Measurements from ENCODE around the gene SAMD4A.

SAMD4A gene

DNA sequence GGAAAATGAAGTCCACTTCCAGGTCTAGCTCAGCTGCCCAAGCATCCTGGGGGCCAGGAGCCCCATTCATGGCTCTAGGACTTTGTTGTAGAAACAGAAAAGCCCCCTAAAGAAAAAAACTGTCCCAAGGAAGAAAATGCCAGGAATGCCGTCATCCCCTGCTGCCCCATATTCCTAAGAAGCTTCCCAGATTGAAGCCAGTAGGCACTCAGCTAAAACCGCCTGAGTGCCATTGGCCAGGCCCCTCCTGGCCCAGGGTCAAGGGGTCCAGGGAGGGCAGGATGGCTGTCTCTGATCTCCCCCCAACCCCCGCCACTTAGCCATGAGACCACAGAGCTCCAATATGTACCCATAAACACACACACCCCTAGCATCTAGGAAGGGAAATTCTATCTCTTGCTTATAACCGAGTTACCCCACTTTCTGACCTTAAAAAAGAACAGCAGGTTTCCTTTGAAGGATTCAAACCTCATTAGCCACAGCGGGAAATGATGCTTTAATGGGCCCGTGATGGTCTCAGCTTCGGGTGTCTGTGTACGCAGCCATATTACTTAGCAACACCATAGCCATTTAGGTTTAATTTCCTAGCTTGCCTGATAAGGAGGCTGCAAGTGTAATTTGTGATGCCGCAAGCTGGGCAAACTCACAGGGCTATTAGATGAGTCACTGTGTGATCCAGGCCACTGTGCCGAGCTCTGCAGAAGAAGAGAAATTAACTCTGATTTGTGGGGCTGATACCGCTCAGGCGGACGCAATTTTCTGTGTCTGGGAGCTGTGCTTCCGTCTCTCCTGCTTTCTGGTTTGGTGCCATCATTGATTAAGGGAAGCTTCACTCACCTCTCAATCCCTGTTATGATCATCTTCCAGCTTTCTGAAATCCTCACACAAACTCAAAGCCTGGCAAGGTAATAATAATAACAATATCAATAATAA lies 251.5 kb downstream of the SAMD4A start:
- TF ChIP-seq YY1 (IDR thresholded peaks at IDR 0.05; ENCODE audit: low read depth) (no peak), TCF12 (IDR thresholded peaks at IDR 0.05; ENCODE audit: low read depth) (no peak), TAF1 (IDR thresholded peaks at IDR 0.05; ENCODE audit: low read depth) (no peak), CREB1 (IDR thresholded peaks at IDR 0.05; ENCODE audit: low read depth) (no peak), EP300 (IDR thresholded peaks at IDR 0.05; ENCODE audit: borderline replicate concordance) (no peak)
- TF ChIP-seq, protein P1, sequence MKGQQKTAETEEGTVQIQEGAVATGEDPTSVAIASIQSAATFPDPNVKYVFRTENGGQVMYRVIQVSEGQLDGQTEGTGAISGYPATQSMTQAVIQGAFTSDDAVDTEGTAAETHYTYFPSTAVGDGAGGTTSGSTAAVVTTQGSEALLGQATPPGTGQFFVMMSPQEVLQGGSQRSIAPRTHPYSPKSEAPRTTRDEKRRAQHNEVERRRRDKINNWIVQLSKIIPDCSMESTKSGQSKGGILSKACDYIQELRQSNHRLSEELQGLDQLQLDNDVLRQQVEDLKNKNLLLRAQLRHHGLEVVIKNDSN (IDR thresholded peaks at IDR 0.05) = no peak

DNA sequence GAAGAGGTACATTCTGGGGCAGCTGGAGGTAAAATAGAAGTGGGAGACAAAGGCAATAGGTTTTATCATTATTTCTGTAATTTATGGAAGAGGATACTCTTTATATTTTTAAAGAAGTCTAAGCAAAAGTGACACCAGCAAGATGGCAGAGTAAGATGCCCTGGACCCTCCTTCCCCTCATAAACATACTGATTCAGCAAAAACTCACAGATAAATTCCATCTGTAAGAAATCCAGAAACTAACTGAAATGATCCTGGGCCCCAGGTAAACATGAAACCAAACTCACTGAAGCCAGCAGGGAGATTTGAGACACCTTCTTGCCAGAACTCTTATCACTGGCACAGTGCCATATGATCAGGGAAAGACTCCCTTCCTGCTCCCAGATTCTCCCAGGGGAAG lies 255.8 kb downstream of the SAMD4A start:
- TF ChIP-seq, protein P1 (IDR thresholded peaks at IDR 0.05) = no peak
- TF ChIP-seq TEAD4 (IDR thresholded peaks at IDR 0.05) (no peak), NFIC (IDR thresholded peaks at IDR 0.05) (no peak)
- TF ChIP-seq, protein P2, sequence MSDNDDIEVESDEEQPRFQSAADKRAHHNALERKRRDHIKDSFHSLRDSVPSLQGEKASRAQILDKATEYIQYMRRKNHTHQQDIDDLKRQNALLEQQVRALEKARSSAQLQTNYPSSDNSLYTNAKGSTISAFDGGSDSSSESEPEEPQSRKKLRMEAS (IDR thresholded peaks at IDR 0.05) = no peak

DNA sequence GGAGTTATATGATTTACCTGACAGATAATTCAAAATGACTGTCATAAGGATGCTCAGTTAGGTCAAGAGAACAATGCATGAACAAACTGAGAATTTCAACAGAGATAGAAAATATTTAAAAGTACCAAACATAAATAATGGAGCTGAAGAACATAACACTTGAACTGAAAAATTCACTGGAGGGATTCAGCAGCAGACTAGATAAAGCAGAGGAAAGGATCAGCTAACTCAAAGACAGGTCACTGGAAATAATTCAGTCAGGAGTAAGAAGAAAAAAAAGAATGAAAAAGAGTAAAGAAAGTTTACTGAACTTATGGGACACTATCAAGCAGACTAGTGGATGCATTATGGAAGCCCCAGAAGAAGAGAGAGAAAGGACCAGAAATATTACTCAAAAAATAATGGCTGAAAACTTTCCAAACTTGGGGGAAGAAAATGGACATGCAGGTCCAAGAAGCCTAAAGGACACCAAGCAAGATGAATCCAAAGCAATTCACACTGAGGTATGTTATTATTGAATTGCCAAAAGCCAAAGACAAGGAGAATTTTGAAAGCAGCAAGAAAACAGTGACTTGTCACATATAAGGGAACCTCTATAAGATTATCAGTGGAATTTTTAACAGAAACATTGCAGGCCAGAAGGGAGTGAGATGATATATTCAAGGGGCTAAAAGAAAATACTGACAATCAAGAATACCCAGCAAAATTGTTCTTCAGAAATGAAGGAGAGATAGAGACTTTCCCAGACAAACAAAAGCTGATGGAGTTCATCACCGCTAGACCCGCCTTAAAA lies 257.0 kb downstream of the SAMD4A start:
- TF ChIP-seq, protein P2 (IDR thresholded peaks at IDR 0.05) = no peak
- no peak for TF ChIP-seq YY1 (IDR thresholded peaks at IDR 0.05; ENCODE audit: low read depth)
- no peak for TF ChIP-seq TAF1 (IDR thresholded peaks at IDR 0.05; ENCODE audit: low read depth)
- TF ChIP-seq CREB1 (IDR thresholded peaks at IDR 0.05; ENCODE audit: low read depth) = no peak
- no peak for TF ChIP-seq EP300 (IDR thresholded peaks at IDR 0.05; ENCODE audit: borderline replicate concordance)
- TF ChIP-seq TCF12 (IDR thresholded peaks at IDR 0.05; ENCODE audit: low read depth) = no peak
- TF ChIP-seq EGR1 (IDR thresholded peaks at IDR 0.05) = no peak
- TF ChIP-seq FOXM1 (IDR thresholded peaks at IDR 0.05; ENCODE audit: borderline replicate concordance, low read depth) = no peak
- no peak for TF ChIP-seq RAD21 (IDR thresholded peaks at IDR 0.05; ENCODE audit: low read depth)
- no peak for TF ChIP-seq CEBPB (IDR thresholded peaks at IDR 0.05)
- no peak for TF ChIP-seq TEAD4 (IDR thresholded peaks at IDR 0.05)
- TF ChIP-seq ZBTB7A (IDR thresholded peaks at IDR 0.05; ENCODE audit: low read depth) = no peak
- TF ChIP-seq, protein P1 (IDR thresholded peaks at IDR 0.05) = no peak

DNA sequence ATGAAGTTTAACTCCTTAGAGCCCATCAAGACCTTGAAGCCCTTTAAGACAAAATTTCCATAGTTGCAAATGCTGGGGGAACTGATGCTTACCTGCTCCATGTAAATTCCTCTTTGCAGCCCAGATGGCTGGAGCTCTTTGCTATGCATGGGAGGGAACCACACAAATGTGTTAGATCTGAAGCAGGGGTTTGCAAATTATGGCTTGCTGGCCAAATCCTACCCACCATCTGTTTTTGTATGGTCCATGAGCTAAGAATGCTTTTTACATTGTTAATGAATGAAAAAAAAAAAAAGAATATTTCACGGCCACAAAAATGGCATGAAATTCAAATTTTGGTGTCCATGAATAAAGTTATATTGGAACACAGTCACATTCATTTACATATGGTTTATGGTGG lies 261.1 kb downstream of the SAMD4A start:
- TF ChIP-seq ZBTB7A (IDR thresholded peaks at IDR 0.05; ENCODE audit: low read depth) (no peak), TEAD4 (IDR thresholded peaks at IDR 0.05) (no peak), FOXM1 (IDR thresholded peaks at IDR 0.05; ENCODE audit: borderline replicate concordance, low read depth) (no peak), EGR1 (IDR thresholded peaks at IDR 0.05) (no peak), CEBPB (IDR thresholded peaks at IDR 0.05) (no peak), YY1 (IDR thresholded peaks at IDR 0.05; ENCODE audit: low read depth) (no peak), NFIC (IDR thresholded peaks at IDR 0.05) (no peak), TCF12 (IDR thresholded peaks at IDR 0.05; ENCODE audit: low read depth) (no peak), TAF1 (IDR thresholded peaks at IDR 0.05; ENCODE audit: low read depth) (no peak), CREB1 (IDR thresholded peaks at IDR 0.05; ENCODE audit: low read depth) (no peak)
- TF ChIP-seq, protein P3, sequence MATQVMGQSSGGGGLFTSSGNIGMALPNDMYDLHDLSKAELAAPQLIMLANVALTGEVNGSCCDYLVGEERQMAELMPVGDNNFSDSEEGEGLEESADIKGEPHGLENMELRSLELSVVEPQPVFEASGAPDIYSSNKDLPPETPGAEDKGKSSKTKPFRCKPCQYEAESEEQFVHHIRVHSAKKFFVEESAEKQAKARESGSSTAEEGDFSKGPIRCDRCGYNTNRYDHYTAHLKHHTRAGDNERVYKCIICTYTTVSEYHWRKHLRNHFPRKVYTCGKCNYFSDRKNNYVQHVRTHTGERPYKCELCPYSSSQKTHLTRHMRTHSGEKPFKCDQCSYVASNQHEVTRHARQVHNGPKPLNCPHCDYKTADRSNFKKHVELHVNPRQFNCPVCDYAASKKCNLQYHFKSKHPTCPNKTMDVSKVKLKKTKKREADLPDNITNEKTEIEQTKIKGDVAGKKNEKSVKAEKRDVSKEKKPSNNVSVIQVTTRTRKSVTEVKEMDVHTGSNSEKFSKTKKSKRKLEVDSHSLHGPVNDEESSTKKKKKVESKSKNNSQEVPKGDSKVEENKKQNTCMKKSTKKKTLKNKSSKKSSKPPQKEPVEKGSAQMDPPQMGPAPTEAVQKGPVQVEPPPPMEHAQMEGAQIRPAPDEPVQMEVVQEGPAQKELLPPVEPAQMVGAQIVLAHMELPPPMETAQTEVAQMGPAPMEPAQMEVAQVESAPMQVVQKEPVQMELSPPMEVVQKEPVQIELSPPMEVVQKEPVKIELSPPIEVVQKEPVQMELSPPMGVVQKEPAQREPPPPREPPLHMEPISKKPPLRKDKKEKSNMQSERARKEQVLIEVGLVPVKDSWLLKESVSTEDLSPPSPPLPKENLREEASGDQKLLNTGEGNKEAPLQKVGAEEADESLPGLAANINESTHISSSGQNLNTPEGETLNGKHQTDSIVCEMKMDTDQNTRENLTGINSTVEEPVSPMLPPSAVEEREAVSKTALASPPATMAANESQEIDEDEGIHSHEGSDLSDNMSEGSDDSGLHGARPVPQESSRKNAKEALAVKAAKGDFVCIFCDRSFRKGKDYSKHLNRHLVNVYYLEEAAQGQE (IDR thresholded peaks at IDR 0.05; ENCODE audit: low read depth) = no peak
- TF ChIP-seq, protein P2 (IDR thresholded peaks at IDR 0.05) = no peak
- TF ChIP-seq, protein P1 (IDR thresholded peaks at IDR 0.05) = no peak

DNA sequence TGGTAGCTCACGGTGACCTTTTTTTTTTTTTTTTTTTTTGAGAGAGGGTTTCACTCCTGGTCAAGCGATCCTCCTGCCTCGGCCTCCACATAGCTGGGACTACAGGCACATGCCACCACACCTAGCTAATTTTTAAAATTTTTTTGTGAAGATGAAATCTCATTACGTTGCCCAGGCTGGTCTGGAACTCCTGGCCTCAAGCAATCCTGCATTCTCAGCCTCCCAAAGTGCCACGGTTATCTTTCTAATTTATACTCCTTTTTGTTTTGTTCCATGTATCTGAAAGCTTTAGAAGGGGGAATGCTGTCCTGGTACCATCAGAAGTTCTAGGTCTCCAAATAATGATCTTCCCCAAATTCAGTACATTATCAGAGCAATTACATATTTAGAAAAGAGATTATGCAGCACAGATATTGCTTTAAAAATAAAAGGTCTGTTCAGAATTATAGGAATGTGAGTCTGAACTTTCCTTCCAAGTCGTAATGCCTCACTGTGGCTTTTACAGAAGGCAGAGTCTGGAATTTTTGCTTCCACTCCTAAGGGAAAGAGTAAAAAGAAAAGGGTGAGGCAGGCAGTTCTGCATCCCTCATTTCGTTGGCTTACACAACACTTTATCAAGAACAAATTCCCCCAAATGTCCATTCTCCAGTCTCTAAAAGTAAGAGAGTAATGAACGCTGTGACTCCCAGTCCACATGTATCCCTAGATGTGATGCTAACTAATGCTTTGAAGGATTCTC lies 262.7 kb downstream of the SAMD4A start:
- no peak for TF ChIP-seq YY1 (IDR thresholded peaks at IDR 0.05; ENCODE audit: low read depth)
- TF ChIP-seq EGR1 (IDR thresholded peaks at IDR 0.05) = no peak
- TF ChIP-seq NFIC (IDR thresholded peaks at IDR 0.05) = no peak
- no peak for TF ChIP-seq EP300 (IDR thresholded peaks at IDR 0.05; ENCODE audit: borderline replicate concordance)
- no peak for TF ChIP-seq ZBTB7A (IDR thresholded peaks at IDR 0.05; ENCODE audit: low read depth)
- no peak for TF ChIP-seq CREB1 (IDR thresholded peaks at IDR 0.05; ENCODE audit: low read depth)
- TF ChIP-seq CEBPB (IDR thresholded peaks at IDR 0.05) = no peak
- no peak for TF ChIP-seq RAD21 (IDR thresholded peaks at IDR 0.05; ENCODE audit: low read depth)
- no peak for TF ChIP-seq TCF12 (IDR thresholded peaks at IDR 0.05; ENCODE audit: low read depth)
- TF ChIP-seq, protein P3 (IDR thresholded peaks at IDR 0.05; ENCODE audit: low read depth) = no peak
- TF ChIP-seq, protein P2 (IDR thresholded peaks at IDR 0.05) = no peak
- no peak for TF ChIP-seq FOXM1 (IDR thresholded peaks at IDR 0.05; ENCODE audit: borderline replicate concordance, low read depth)

All from Ishikawa (cell line).